NCI-H345 treated with DMSO at 0.1 percent for 48 hours (cell line): ENCODE measurements around the gene ARSI.

ENCODE experiments used
- DNase-seq: peaks from one replicate; lab custom pipeline; 2025; ENCODE audit not compliant: unreplicated experiment; lab: John Stamatoyannopoulos, UW

The ARSI gene

GRCh38 chr5:150327139-150327538 lies 24.4 kb upstream of the ARSI start:
- DNase-seq = no peak

DNA sequence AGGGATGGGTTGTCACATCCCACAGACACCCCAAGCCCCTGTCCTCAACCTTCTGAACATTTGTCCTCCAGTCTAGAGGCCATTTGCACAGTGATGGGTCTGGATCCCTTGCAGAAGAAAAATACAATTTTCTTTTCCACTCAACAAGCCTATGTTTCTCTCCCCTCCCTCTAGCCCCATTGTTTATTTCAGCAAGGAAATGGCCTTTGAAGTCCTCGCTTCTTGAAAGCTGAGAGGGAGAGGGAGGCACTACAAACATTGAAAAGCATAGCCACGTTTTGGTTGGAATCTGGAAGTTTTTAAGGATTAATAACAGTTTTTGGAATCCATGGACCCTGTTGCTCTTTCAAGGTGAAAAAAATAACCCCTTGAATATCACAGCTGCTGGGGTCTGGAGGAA lies 24.0 kb upstream of the ARSI start:
- DNase-seq = no peak

DNA sequence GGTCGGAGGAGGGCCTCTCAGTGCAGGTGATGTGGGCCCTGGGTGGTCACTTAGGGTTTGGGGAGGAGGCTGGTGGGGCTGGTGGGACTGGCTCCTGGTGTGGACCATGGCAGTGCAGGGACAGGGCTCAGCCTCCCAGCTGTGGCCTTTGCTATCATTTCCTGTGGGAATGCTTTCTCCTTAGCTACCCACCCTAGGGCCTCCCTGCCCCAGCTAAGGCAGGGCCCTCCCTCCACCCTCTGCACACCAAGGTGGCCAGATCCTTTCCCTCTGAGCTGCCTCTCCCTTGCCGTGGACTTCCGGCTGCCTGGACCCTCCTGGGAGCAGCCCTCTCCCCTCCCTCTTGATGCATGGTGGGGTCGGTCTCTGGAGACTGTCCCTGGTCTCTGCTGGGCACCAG lies 22.7 kb upstream of the ARSI start:
- DNase-seq = no peak

GRCh38 chr5:150323819-150324218 lies 21.1 kb upstream of the ARSI start:
- DNase-seq = no peak

DNA sequence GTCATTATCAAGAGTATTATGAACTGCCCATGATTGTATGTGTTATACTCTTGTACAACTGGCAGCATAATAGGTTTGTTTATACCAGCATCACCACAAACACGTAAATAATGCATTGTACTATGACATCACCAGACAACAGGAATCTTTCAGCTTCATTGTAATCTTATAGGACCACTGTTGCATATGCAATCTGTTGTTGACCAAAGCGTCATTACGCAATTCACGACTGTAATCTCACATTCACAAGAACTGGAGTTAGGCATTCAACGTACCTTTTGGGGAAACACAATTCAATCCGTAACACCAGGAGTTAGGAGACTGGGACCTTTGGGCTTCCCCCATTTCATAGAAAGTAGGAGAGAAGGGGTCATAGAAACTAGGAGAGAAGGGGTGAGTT lies 20.4 kb upstream of the ARSI start:
- no peak for DNase-seq

DNA sequence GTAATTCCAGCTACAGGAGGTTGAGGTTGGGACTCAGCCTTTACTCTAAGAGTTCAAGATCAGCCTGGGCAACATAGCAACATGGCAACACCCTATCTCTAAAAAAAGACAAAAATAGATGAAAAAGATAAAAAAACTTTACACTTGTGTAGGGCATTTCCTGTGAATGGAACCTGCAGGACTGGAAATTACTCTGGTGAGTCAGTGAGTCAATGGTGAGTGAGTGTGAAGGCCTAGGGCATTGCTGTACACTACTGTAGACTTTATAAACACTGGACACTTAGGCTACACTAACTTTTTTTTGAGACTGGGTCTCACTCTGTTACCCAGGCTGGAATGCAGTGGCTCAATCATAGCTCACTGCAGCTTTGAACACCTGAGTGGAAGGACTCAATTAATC lies 19.5 kb upstream of the ARSI start:
- DNase-seq = no peak

GRCh38 chr5:150321784-150322183 lies 19.1 kb upstream of the ARSI start:
- no peak for DNase-seq

DNA sequence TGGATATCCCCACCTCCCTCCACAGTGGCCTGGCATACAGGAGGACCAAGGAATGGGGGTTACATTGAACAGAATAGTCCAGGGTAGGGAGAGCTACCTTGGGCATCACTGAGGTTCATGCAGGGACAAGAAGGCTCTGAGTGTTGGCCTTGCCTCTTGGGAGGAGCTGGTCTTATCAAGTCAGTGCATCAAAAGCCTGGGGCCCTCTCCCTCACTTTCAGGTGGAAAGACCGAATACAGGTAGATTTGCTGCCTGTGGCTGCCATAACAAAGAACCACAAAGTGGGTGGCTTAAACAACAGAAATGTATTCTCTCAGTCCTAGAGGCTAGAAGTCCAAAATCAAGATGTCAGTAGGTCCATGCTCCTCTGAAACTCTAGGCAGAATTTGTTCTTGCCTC lies 18.5 kb upstream of the ARSI start:
- no peak for DNase-seq

- no peak for DNase-seq
Measured at GRCh38 chr5:150320044-150320613, 17.4 kb upstream of the ARSI start.

DNA sequence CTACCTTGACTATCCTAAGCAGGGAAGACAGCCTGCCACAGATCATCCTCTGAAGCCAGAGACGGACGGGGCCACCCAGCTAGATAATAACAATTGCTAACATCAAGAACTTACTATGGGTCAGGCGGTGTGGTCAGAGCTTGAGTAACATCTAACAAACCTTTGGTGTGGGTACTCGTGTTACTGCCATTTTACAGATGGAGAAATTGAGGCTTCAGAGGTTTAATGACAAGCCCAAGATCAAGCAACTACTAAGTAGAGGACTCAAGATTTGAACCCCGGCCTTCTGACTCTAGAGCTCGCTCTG lies 16.7 kb upstream of the ARSI start:
- no peak for DNase-seq

GRCh38 chr5:150318613-150319483 lies 16.1 kb upstream of the ARSI start:
- no peak for DNase-seq

- DNase-seq = no peak
Measured at GRCh38 chr5:150317048-150318003, 14.6 kb upstream of the ARSI start.

DNA sequence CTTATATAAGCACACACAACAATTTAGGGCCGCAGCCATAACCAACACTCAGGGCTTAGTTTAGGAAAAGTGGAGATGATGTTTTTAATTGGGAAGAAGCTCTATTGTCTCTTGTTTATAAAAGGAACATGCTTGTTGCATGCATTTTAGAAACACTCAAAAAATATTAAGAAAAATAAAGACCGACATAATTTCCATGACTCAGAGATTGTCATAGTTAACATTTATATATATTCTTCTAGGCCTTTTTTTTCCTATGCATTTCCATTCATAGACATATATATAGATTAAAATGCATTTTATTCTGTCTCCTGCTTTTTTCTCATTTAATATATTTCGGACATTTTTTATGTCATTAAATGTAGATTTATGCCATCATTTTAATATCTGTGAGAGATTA lies 13.6 kb upstream of the ARSI start:
- DNase-seq = no peak

- DNase-seq = no peak
Measured at GRCh38 chr5:150315245-150315644, 12.5 kb upstream of the ARSI start.

GRCh38 chr5:150313921-150314716 lies 11.4 kb upstream of the ARSI start:
- DNase-seq = no peak

DNA sequence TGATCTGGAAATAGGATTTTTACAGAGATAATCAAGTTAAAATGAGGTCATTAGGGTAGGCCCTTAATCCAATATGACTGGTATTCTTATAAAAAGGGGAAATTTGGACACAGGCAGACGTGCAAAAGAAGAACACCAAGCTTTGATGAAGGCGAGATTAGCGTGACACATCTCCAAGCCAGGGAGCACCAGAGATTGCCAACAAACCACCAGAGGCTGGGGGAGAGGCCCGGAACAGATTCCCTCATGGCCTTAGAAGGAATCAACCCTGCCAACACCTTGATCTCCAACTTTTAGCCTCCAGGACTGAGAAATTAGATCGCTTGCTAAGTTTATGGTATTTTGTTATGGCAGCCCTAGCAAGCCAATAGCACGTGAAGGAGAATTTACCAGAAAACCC lies 10.8 kb upstream of the ARSI start:
- DNase-seq = no peak

DNA sequence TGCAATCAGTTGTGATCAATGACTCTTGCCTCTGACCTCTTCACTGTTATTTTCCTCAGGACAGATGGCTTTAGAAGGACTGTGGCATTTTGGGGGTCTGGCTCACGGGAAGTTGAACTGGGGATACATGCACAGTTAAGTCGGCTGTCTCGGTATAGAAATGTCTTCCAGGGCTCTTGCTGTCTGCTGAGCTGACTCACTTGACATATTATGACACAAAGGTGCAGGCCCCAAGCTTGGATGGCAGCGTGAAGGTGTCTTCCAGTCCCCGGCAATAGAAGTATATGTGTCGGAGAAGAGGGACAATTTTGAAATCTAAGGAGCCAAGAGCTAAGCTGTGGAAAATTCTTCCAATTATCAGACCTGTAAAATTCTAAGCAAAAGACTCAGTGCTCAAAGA lies 9.8 kb upstream of the ARSI start:
- no peak for DNase-seq

- DNase-seq = no peak
Measured at GRCh38 chr5:150311015-150311692, 8.4 kb upstream of the ARSI start.

- DNase-seq = no peak
Measured at GRCh38 chr5:150310246-150310645, 7.5 kb upstream of the ARSI start.

DNA sequence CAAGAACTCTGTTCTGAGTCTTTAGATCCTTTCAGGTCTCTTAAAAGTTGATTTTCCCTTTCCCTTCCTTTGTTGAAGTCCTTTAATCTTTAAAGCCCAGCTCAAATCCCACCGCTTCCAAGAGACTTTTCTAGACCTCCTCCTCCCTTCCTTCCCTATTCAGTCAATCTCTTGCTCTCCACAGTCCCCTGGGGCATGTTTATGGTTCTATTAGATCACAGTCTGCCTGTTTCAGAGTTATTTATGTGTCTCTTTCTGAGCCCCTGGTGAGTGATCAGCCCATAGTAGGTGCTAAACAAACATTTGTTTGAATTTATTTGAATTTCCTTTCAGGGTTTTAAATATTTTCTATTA lies 7.2 kb upstream of the ARSI start:
- DNase-seq = no peak
